Right lobe of liver (tissue), 4 donors: ENCODE results near the gene C2.

ENCODE experiments used
- POLR2A ChIP-seq: fragments of 450-650 bp; IDR thresholded peaks from one replicate; pipeline ENCODE4 v1.6.1; 2017; ENCODE audit warnings: antibody characterized with exemption, mild to moderate bottlenecking
- TF ChIP-seq, protein P1 (sequence below), 4 donors: fragments of 200-600 bp in 3 of 4; fragments of 450-650 bp in 1 of 4; IDR thresholded peaks; one replicate each; pipeline versions ENCODE4 v1.5.1 to v1.8.0; 2016 to 2022; ENCODE audit warnings: antibody characterized with exemption in 4 of 4, mild to moderate bottlenecking in 2 of 4
- donor health status: DM: no; HTN: no; CAD: no.
- donor health status: DM: no; HTN: no; CAD: no.
- donor health status: DM: no; HTN: yes; CAD: no.

DNA sequence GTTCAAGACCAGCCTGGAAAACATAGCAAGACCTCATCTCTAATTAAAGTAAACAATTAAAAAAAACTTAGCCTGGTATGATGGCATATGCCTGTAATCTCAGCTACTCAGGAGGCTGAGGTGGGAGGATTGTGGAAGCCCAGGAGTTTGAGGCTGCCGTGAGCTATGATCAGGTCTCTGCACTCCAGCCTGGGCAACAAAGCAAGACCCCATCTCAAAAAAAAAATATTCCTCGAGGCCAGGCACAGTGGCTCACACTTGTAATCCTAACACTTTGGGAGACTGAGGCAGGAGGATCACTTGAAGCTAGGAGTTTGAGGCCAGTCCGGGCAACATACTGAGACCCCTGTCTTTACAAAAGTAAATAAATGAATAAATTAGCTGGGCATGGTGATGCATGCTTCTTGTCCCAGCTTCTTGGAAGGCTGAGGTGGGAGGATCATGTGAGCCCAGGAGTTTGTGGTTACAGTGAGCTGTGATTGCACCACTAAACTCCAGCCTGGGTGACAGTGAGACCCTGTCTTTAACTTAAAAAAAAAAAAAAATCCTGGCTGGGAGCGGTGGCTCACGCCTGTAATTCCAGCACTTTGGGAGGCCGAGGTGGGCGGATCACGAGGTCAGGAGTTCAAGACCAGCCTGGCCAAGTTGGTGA is 9.3 kb upstream of the C2 start:
- TF ChIP-seq, protein P1, sequence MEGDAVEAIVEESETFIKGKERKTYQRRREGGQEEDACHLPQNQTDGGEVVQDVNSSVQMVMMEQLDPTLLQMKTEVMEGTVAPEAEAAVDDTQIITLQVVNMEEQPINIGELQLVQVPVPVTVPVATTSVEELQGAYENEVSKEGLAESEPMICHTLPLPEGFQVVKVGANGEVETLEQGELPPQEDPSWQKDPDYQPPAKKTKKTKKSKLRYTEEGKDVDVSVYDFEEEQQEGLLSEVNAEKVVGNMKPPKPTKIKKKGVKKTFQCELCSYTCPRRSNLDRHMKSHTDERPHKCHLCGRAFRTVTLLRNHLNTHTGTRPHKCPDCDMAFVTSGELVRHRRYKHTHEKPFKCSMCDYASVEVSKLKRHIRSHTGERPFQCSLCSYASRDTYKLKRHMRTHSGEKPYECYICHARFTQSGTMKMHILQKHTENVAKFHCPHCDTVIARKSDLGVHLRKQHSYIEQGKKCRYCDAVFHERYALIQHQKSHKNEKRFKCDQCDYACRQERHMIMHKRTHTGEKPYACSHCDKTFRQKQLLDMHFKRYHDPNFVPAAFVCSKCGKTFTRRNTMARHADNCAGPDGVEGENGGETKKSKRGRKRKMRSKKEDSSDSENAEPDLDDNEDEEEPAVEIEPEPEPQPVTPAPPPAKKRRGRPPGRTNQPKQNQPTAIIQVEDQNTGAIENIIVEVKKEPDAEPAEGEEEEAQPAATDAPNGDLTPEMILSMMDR (IDR thresholded peaks at IDR 0.05): no peak
- no peak for TF ChIP-seq POLR2A
